Activated CD4-positive, alpha-beta T cell treated with anti-CD3 and anti-CD28 coated beads for 36 hours (primary cell): ENCODE measurements around the gene CRACR2A. TPM values are rescaled to one million over a fixed set of nuclear protein-coding genes. Genes with fewer than 3 reads are reported as not detected.
A peak's percentile ranks its signal among the peaks of the same experiment; 100 is the strongest.

Experiments
- ATAC-seq: fragments of 200-7000 bp; cut with Tn5 transposase; one replicate; pipeline ENCODE4 v1.10.0; 2021; ENCODE audit warnings: mild to moderate bottlenecking, moderate library complexity
- CTCF ChIA-PET: fragments of 350-600 bp; sonication (Branson Sonifier 250); formaldehyde crosslinking; loops from one replicate; lab custom pipeline; 2021; ENCODE audit warnings: antibody characterized with exemption; lab: Charles Lee
- POLR2A ChIA-PET: fragments of 350-600 bp; sonication (Branson Sonifier 250); formaldehyde crosslinking; loops from one replicate; lab custom pipeline; 2021; ENCODE audit warnings: antibody characterized with exemption, inconsistent platforms; lab: Charles Lee
- DNase-seq: peaks from one replicate; pipeline ENCODE4 v3.0.0-alpha.2; 2020
- H3K27ac Mint-ChIP-seq: one replicate; pipeline ENCODE4 v1.8.0; 2021; ENCODE audit warnings: mixed read lengths
- H3K27me3 Mint-ChIP-seq: one replicate; pipeline ENCODE4 v1.8.0; 2021; ENCODE audit warnings: mixed read lengths
- H3K36me3 Mint-ChIP-seq: one replicate; pipeline ENCODE4 v1.8.0; 2021; ENCODE audit warnings: low read depth, mixed read lengths
- H3K4me1 Mint-ChIP-seq: one replicate; pipeline ENCODE4 v1.8.0; 2021; ENCODE audit warnings: mixed read lengths
- H3K4me3 Mint-ChIP-seq: one replicate; pipeline ENCODE4 v1.8.0; 2021; ENCODE audit warnings: mild to moderate bottlenecking, moderate library complexity, mixed read lengths
- H3K9me3 Mint-ChIP-seq: one replicate; pipeline ENCODE4 v1.8.0; 2021; ENCODE audit warnings: low read depth, mixed read lengths
- intact Hi-C, 2 experiments: fragments of 100-400 bp; cut with DNase I in 1 of 2; cut with micrococcal nuclease in 1 of 2; formaldehyde crosslinking; loops; one replicate each; pipeline versions ENCODE4 v1.14.2 to v1.15.1; 2022 to 2024; cut with DNase I, micrococcal nuclease
- total RNA-seq, 2 experiments: library from RNA; stranded (reverse); gene quantifications; one replicate each; pipeline ENCODE4 v1.2.3, GENCODE V29; 2021

The CRACR2A gene
- total RNA-seq, 2 experiments from 2014 or later = 19.2 to 22.5 TPM

DNA sequence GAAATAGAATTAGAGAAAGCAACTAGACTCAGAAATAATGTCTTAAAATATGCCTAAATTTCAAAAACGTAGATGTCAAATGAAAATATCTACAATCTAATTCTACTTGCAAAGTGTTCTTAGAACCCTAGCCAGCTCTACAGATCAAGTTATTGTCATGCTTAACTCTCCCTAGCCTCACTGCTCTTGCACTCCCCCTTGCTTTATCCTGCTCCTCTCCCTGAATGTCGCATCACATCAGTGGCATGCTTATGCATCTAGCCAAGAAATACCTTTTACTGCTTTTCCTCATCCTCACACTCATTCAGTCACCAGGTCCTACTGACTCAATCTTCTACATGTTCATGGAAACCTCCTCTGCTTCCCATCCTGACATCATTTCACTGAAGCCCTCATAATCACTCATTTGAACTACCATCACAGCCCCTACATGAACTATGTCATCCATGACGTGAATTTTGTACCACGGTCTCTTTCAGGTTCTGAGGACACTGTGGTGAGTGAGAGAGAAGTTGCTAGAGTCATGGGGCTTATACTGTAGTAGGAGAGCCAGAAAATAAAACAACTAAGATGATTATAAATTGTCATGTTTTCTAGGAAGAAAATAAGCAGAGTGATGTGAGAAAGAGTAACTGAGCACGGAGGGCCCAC, 22.6 kb upstream of the CRACR2A start:
- CTCF ChIA-PET = interaction anchor here (1.0 to 1.1 kb wide), 2 partner anchors 101 to 121 kb away, joined by 3 to 4 read pairs; no protein-coding TSS in a partner anchor
- no peak overlapping the region for H3K27ac Mint-ChIP-seq
- H3K36me3 Mint-ChIP-seq = no peaks in the 10 kb centered on the region
- intact Hi-C loops = loop anchor here in 1 of 2 experiments (2.0 kb wide), 1 partner anchor 475 kb away; no protein-coding TSS in a partner anchor
- ATAC-seq (peak; percentile 36), DNase-seq (no peak)
- POLR2A ChIA-PET = no interaction called here
- no peak overlapping the region for H3K4me3 Mint-ChIP-seq
- no peaks in the 10 kb centered on the region for H3K27me3 Mint-ChIP-seq
- H3K4me1 Mint-ChIP-seq = peaks cover 10% of the 10 kb centered on the region
- no peaks in the 10 kb centered on the region for H3K9me3 Mint-ChIP-seq

DNA sequence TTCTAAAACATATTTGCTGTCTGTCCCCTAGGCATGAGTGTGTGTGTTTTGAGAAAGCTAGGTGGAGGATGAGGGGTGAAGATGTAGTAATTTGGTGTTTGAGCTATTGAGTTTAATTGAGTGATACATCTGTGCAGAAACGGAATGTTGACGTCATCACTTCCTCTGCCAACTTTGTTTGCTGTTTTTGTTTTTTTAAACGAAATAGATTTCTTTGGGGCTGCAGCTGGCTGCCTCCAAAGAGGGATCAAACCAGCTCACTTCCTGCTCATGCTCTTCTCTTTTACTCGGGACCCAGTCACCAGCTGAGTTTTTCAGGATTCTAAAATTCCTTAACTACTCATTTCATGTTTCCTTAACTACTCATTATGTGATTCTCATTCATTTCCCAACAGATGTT, 19.5 kb upstream of the CRACR2A start:
- H3K4me1 Mint-ChIP-seq = peaks cover 10% of the 10 kb centered on the region
- peak; percentile 62 for ATAC-seq
- DNase-seq = no peak
- ChIA-PET POLR2A (no interaction called here), CTCF (interaction anchor here (0.6 to 1.7 kb wide), 7 partner anchors 9 to 472 kb away, joined by 3 to 5 read pairs (median 4); no protein-coding TSS in a partner anchor)
- H3K27ac Mint-ChIP-seq = no peak overlapping the region
- no peaks in the 10 kb centered on the region for H3K9me3 Mint-ChIP-seq
- H3K4me3 Mint-ChIP-seq = no peak overlapping the region
- intact Hi-C loops = no loop called here
- H3K27me3 Mint-ChIP-seq = no peaks in the 10 kb centered on the region
- H3K36me3 Mint-ChIP-seq = no peaks in the 10 kb centered on the region

DNA sequence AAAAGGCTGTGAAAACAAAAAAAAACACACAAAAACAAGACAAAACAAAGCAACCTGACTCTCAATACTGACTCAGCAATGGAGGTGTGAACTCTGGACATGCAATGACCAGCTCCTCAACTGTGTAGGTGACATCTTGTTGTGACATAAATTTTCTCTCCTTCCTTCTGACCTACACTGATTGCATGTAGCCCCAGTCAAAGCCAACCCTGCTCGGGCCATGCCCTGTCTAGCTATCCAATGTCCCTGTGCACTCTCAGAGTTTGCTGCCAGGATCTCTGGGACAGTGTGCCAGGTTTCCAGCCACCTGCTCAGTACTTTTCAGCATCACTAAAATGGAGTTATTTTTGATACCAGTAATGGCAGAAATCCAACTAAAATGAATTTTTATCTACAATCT, 18.9 kb upstream of the CRACR2A start:
- no peak overlapping the region for H3K4me3 Mint-ChIP-seq
- no peak overlapping the region for H3K27ac Mint-ChIP-seq
- CTCF ChIA-PET = interaction anchor here (0.6 to 1.7 kb wide), 5 partner anchors 8 to 472 kb away, joined by 3 to 5 read pairs (median 4); no protein-coding TSS in a partner anchor
- DNase-seq = no peak
- ATAC-seq = peak; percentile 53
- H3K4me1 Mint-ChIP-seq = peaks cover 10% of the 10 kb centered on the region
- H3K9me3 Mint-ChIP-seq = no peaks in the 10 kb centered on the region
- H3K27me3 Mint-ChIP-seq = no peaks in the 10 kb centered on the region
- no peaks in the 10 kb centered on the region for H3K36me3 Mint-ChIP-seq
- POLR2A ChIA-PET = no interaction called here
- intact Hi-C loops = no loop called here

DNA sequence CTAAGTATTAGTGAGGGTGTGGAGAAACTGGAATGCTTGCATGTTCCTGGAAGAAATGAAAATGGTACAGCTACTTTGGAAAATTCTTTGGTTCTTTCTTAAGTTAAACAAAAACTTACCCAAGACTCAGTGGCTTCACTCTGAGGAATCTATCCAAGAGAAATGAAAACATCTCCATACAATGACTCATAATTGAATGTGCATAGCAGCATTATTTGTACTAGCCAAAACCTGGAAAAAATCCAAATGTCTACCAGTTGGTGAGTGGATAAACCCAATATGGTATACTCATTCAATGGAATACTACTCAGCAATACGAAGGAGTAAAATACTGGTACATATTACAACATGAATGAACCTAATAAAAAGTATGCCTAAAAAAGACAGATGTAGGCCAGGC, 18.0 kb upstream of the CRACR2A start:
- intact Hi-C loops = no loop called here
- peaks cover 10% of the 10 kb centered on the region for H3K4me1 Mint-ChIP-seq
- H3K4me3 Mint-ChIP-seq = no peak overlapping the region
- CTCF ChIA-PET = no interaction called here
- DNase-seq = no peak
- H3K9me3 Mint-ChIP-seq = no peaks in the 10 kb centered on the region
- no peaks in the 10 kb centered on the region for H3K27me3 Mint-ChIP-seq
- no peak for ATAC-seq
- H3K36me3 Mint-ChIP-seq = no peaks in the 10 kb centered on the region
- POLR2A ChIA-PET = no interaction called here
- H3K27ac Mint-ChIP-seq = no peak overlapping the region

DNA sequence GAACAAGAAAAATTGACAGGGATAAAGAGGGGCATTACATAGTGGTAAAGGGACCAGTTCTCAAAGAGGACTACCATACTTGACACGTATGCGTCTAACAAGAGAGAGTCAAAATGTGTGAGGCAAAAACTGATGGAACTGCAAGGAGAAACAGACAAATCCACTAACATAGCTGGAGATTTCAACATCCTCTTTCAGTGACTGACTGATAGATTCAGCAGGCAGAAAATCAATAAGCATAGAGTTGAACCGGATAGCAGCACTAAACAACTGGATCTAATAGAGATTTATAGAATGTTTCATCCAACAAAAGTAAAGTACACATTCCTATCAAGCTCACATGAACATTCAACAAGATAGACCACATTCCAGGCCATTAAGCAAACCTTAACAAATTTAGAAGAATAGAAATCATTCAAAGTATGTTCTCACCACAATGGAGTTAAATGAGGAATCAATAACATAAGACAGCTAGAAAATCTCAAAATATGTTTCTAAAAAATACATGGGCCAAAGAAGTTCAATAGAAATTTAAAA, 16.1 kb upstream of the CRACR2A start:
- H3K4me1 Mint-ChIP-seq = peaks cover 11% of the 10 kb centered on the region
- POLR2A ChIA-PET = no interaction called here
- ATAC-seq = no peak
- H3K36me3 Mint-ChIP-seq = no peaks in the 10 kb centered on the region
- H3K27me3 Mint-ChIP-seq = no peaks in the 10 kb centered on the region
- no peak for DNase-seq
- CTCF ChIA-PET = interaction anchor here (1.2 to 1.4 kb wide), 2 partner anchors 8 to 29 kb away, joined by 3 to 4 read pairs; no protein-coding TSS in a partner anchor
- H3K27ac Mint-ChIP-seq = no peak overlapping the region
- intact Hi-C loops = no loop called here
- no peak overlapping the region for H3K4me3 Mint-ChIP-seq
- H3K9me3 Mint-ChIP-seq = no peaks in the 10 kb centered on the region

DNA sequence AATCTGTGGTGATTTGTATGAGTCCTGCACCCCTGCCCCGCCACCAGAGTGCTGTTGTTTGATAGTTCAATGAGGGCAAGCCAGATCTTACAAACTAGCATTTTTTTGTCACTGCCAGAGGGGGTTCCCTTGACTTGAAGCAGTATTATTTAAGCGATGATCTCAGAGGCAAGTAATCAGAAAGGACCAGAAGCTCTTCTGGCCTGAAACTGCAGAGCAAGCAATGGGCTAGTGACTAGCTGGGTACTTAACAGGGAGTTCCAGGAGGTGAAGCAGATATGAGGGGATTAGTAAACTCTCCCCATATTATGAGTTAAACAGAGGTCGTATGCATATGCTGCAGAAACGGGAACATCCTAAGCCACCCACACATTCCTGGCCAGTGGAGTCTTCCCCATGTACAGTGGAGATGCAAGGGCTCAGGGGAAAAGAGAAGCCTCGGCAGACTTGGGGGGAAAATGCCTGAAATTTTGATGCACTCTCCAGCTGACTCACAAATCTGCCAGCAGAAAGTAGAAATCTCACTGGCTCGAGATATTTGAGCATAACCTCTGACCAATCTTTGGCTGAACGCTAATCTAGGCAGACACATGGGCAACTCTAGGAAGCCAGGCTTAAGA, 8.3 kb upstream of the CRACR2A start:
- H3K4me1 Mint-ChIP-seq = peaks cover 8% of the 10 kb centered on the region
- H3K27ac Mint-ChIP-seq = no peak overlapping the region
- H3K4me3 Mint-ChIP-seq = no peak overlapping the region
- intact Hi-C loops = no loop called here
- peaks cover 3% of the 10 kb centered on the region for H3K36me3 Mint-ChIP-seq
- no peaks in the 10 kb centered on the region for H3K27me3 Mint-ChIP-seq
- ChIA-PET CTCF (interaction anchor here (0.9 to 1.1 kb wide), 2 partner anchors 9 to 516 kb away, joined by 4 read pairs; no protein-coding TSS in a partner anchor), POLR2A (no interaction called here)
- no peak for DNase-seq
- H3K9me3 Mint-ChIP-seq = no peaks in the 10 kb centered on the region
- no peak for ATAC-seq

DNA sequence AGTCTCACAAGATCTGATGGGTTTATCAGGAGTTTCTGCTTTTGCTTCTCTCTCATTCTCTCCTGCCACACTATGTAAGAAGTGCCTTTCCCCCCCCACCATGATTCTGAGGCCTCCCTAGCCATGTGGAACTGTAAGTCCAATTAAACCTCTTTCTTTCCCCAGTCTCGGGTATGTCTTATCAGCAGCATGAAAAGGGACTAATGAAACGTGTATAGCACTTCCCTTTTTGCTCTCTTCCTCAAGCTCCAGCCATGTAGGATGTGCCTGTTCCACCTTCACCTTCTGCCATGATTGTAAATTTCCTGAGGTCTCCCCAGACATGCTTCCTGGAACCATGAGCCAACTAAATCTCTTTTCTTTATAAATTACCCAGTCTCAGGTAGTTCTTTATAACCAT, 7.0 kb upstream of the CRACR2A start:
- ChIA-PET CTCF (no interaction called here), POLR2A (no interaction called here)
- H3K4me3 Mint-ChIP-seq = no peak overlapping the region
- no peak overlapping the region for H3K27ac Mint-ChIP-seq
- no peak for ATAC-seq
- peaks cover 3% of the 10 kb centered on the region for H3K36me3 Mint-ChIP-seq
- no peaks in the 10 kb centered on the region for H3K9me3 Mint-ChIP-seq
- no peaks in the 10 kb centered on the region for H3K27me3 Mint-ChIP-seq
- DNase-seq = no peak
- intact Hi-C loops = loop anchor here in 1 of 2 experiments (10.0 kb wide), 1 partner anchor 745 kb away; no protein-coding TSS in a partner anchor
- H3K4me1 Mint-ChIP-seq = peaks cover 9% of the 10 kb centered on the region

DNA sequence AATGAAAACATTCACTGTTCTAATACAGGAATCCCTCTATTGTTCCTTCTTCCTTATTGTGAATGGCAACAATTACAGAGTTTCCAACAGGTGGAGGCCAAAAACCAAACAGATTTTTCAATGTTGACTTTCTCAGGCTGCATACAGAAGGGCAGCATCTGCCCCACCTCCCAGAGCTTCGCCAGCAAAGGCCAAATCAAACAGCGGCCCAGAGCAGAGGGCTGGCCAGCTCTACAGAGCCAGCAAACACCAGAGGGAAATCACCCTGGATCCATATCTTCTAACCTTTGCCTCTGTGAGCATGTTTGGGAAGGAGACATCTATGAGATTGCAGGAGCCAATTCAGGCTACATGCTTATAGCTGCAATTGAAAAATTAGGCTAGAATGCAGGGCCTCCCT, 4.4 kb upstream of the CRACR2A start:
- DNase-seq (no peak), ATAC-seq (no peak)
- no peaks in the 10 kb centered on the region for H3K9me3 Mint-ChIP-seq
- POLR2A ChIA-PET = no interaction called here
- no peaks in the 10 kb centered on the region for H3K27me3 Mint-ChIP-seq
- H3K27ac Mint-ChIP-seq = no peak overlapping the region
- H3K36me3 Mint-ChIP-seq = peaks cover 5% of the 10 kb centered on the region
- intact Hi-C loops = loop anchor here in 1 of 2 experiments (10.0 kb wide), 1 partner anchor 748 kb away; no protein-coding TSS in a partner anchor
- CTCF ChIA-PET = no interaction called here
- no peak overlapping the region for H3K4me3 Mint-ChIP-seq
- H3K4me1 Mint-ChIP-seq = peaks cover 17% of the 10 kb centered on the region

DNA sequence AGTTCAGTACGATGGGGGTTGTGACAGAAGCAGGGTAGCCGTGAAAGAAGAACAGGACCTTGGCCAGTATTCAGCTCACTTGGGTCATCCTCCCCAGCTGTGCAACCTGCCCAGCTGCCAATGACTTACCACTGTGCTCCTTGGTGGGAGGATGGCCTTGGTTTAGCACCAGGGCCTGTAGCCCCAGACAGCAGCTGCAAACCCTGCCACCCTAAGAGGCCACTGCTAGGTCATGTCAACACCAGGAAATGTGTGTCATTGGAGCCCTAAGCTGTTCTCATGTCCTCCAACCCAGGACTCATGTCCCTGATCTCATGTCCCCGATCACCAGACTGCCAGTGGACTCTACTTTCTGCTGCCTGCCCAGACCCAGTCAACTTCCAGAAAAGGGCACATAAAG, 3.0 kb upstream of the CRACR2A start:
- Mint-ChIP-seq H3K36me3 (peaks cover 16% of the 10 kb centered on the region), H3K9me3 (no peaks in the 10 kb centered on the region), H3K4me3 (no peak overlapping the region), H3K4me1 (peaks cover 29% of the 10 kb centered on the region), H3K27me3 (no peaks in the 10 kb centered on the region), H3K27ac (no peak overlapping the region)
- ATAC-seq (no peak), DNase-seq (no peak)
- intact Hi-C loops = loop anchor here in 1 of 2 experiments (10.0 kb wide), 1 partner anchor 749 kb away; no protein-coding TSS in a partner anchor
- CTCF ChIA-PET = no interaction called here
- POLR2A ChIA-PET = no interaction called here

DNA sequence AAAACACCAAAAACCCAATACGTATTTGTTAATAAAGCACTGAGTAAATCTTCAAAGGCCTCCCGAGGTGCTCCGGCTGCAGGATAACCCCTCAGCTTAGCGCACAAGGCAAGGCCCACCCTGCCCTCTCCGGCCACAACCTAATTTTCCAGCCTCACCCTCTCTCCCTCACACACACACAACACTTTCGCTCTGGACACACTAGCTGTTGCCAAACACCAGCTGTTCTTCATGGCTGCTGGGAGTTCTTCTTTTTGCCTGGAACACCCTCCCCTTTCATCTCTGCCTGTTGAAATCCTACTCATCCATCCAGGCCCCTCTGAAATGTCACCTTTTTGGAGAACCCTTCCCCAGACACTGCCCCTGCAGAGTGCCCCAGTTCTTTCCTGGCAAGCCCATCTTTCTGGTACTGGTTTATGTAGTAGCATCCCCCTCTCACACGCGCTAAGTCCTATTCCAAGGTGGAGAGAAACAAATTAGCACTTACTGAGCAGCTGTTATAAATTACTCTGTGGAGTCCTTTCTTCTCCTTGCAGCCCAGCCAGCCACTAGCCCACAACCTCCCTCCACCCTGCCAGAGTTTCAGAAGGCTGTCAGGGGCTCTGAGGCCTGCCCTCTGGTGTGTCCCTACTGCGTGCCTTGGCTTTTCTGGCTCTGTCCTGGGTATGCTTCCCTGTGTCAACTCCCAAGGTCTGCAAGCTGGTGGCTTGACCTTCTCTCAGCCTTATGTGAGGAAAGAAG, 805 bp upstream of the CRACR2A start:
- intact Hi-C loops = loop anchor here (1.0 to 10.0 kb wide), 8 partner anchors 25 to 941 kb away; partner anchors contain the start of genes PARP11 (in 2 of the 2), ITFG2 (in 1 of the 2), TIGAR (in 1 of the 2) and TSPAN9 (in 1 of the 2)
- Mint-ChIP-seq H3K9me3 (no peaks in the 10 kb centered on the region), H3K4me1 (peaks cover 45% of the 10 kb centered on the region), H3K27me3 (no peaks in the 10 kb centered on the region), H3K4me3 (peak overlapping the region; percentile 86), H3K36me3 (peaks cover 21% of the 10 kb centered on the region), H3K27ac (peak overlapping the region; percentile 96)
- POLR2A ChIA-PET = interaction anchor here (1.0 kb wide), 1 partner anchor 10 kb away, joined by 6 read pairs; no protein-coding TSS in a partner anchor
- peak; percentile 20 for DNase-seq
- CTCF ChIA-PET = interaction anchor here (0.7 to 1.0 kb wide), 2 partner anchors 25 to 50 kb away, joined by 3 read pairs; no protein-coding TSS in a partner anchor
- ATAC-seq = no peak
